ENCODE measurements around the gene ZBTB25.

GRCh38 chr14:64416348-64416932 lies 87.2 kb downstream of the ZBTB25 start:
- TF ChIP-seq POLR2AphosphoS5 (IDR thresholded peaks at IDR 0.05) (no peak), CTCF (IDR thresholded peaks at IDR 0.05) (no peak), POLR2A (IDR thresholded peaks at IDR 0.05) (no peak)
